Colonic mucosa (tissue), 4 donors: ENCODE results near the gene MRPS5. TPM values are rescaled to one million over a fixed set of nuclear protein-coding genes. Genes with fewer than 3 reads are reported as not detected.

Source experiments
- DNase-seq: peaks from one replicate; pipeline ENCODE4 v3.0.0-alpha.2; 2020
- H3K27ac ChIP-seq: fragments of 200-600 bp; one replicate; pipeline ENCODE4 v1.8.0; 2021
- H3K27me3 ChIP-seq: fragments of 200-600 bp; one replicate; pipeline ENCODE4 v1.8.0; 2021
- H3K36me3 ChIP-seq: fragments of 200-600 bp; one replicate; pipeline ENCODE4 v1.8.0; 2021
- H3K4me1 ChIP-seq: fragments of 200-600 bp; one replicate; pipeline ENCODE4 v1.8.0; 2021; ENCODE audit warnings: mild to moderate bottlenecking
- H3K4me3 ChIP-seq: fragments of 200-600 bp; one replicate; pipeline ENCODE4 v1.8.0; 2021
- H3K9ac ChIP-seq, 2 donors: one replicate each; pipeline ENCODE4 v1.7.0; 2013; ENCODE audit warnings: control low read depth in 2 of 2, low read depth in 2 of 2, low read length in 2 of 2
- H3K9me3 ChIP-seq: fragments of 200-600 bp; one replicate; pipeline ENCODE4 v1.8.0; 2021
- CTCF ChIP-seq: fragments of 200-600 bp; IDR thresholded peaks from one replicate; pipeline ENCODE4 v1.8.0; 2022; ENCODE audit warnings: antibody characterized with exemption, mild to moderate bottlenecking
- intact Hi-C: fragments of 100-400 bp; cut with DNase I; formaldehyde crosslinking; loops from one replicate; pipeline ENCODE4 v1.14.1; 2022
- total RNA-seq, 2 donors: library from RNA; stranded (reverse); fragmentation: NEBNext Ultra II Directional in 1 of 2; extraction: Animal tissue kit (Norgen Biotek cat#: 25700) in 1 of 2; gene quantifications; one replicate each; pipeline ENCODE4 v1.2.1, GENCODE V29; 2021
- donor health status: healthy.
- donor health status: DM: no; HTN: no; CAD: no.
- donor health status: DM: no; HTN: no; CAD: no.

Gene MRPS5
- total RNA-seq, 2 donors from 2014 or later: 68.8 to 87.3 TPM

GRCh38 chr2:95072424-95072823 is 49.2 kb downstream of the MRPS5 start:
- no peak for TF ChIP-seq CTCF
- H3K9ac ChIP-seq: no peak overlapping the region
- no peak overlapping the region for H3K27ac ChIP-seq
- intact Hi-C loops: no loop called here
- no peak overlapping the region for H3K4me3 ChIP-seq
- H3K9me3 ChIP-seq: no peaks in the 10 kb centered on the region
- H3K36me3 ChIP-seq: no peaks in the 10 kb centered on the region
- no peaks in the 10 kb centered on the region for H3K27me3 ChIP-seq
- H3K4me1 ChIP-seq: peaks cover 8% of the 10 kb centered on the region
- no peak for DNase-seq

GRCh38 chr2:95071856-95072255 is 49.8 kb downstream of the MRPS5 start:
- intact Hi-C loops: no loop called here
- Histone ChIP-seq H3K9me3 (no peaks in the 10 kb centered on the region), H3K9ac (no peak overlapping the region), H3K4me3 (no peak overlapping the region), H3K36me3 (no peaks in the 10 kb centered on the region), H3K27me3 (no peaks in the 10 kb centered on the region), H3K27ac (no peak overlapping the region), H3K4me1 (peaks cover 4% of the 10 kb centered on the region)
- no peak for TF ChIP-seq CTCF
- DNase-seq: no peak

GRCh38 chr2:95069465-95069864 is 52.1 kb downstream of the MRPS5 start:
- intact Hi-C loops: no loop called here
- TF ChIP-seq CTCF: no peak
- Histone ChIP-seq H3K9ac (no peak overlapping the region), H3K27me3 (no peaks in the 10 kb centered on the region), H3K36me3 (no peaks in the 10 kb centered on the region), H3K9me3 (no peaks in the 10 kb centered on the region), H3K4me1 (no peaks in the 10 kb centered on the region), H3K27ac (no peak overlapping the region), H3K4me3 (no peak overlapping the region)
- DNase-seq: no peak

GRCh38 chr2:95068256-95068655 is 53.4 kb downstream of the MRPS5 start:
- TF ChIP-seq CTCF: no peak
- no peak for DNase-seq
- Histone ChIP-seq H3K36me3 (no peaks in the 10 kb centered on the region), H3K27me3 (no peaks in the 10 kb centered on the region), H3K4me3 (no peak overlapping the region), H3K9ac (no peak overlapping the region), H3K27ac (no peak overlapping the region), H3K9me3 (no peaks in the 10 kb centered on the region), H3K4me1 (no peaks in the 10 kb centered on the region)
- intact Hi-C loops: no loop called here

- H3K4me1 ChIP-seq: no peaks in the 10 kb centered on the region
- no peaks in the 10 kb centered on the region for H3K9me3 ChIP-seq
- TF ChIP-seq CTCF: no peak
- no peaks in the 10 kb centered on the region for H3K27me3 ChIP-seq
- no peak overlapping the region for H3K27ac ChIP-seq
- DNase-seq: no peak
- H3K4me3 ChIP-seq: no peak overlapping the region
- no peaks in the 10 kb centered on the region for H3K36me3 ChIP-seq
- intact Hi-C loops: no loop called here
- H3K9ac ChIP-seq: no peak overlapping the region
Observed at GRCh38 chr2:95063086-95063958, 58.3 kb downstream of the MRPS5 start.
